ENCODE data around the gene DOCK8.

DOCK8 gene

GRCh38 chr9:503881-504852, 289.5 kb downstream of the DOCK8 start, which contains the start of gene KANK1:
TSS of gene KANK1 (plus strand) at chr9:504695.
- peak; percentile 17 for DNase-seq (ENCODE audit: low read depth)

GRCh38 chr9:504921-505740, 290.5 kb downstream of the DOCK8 start:
- DNase-seq (ENCODE audit: low read depth): no peak

GRCh38 chr9:505741-506059, 291.0 kb downstream of the DOCK8 start:
- DNase-seq (ENCODE audit: low read depth): no peak

GRCh38 chr9:506281-506680, 291.6 kb downstream of the DOCK8 start:
- no peak for DNase-seq (ENCODE audit: low read depth)

- no peak for DNase-seq (ENCODE audit: low read depth)
These were observed 297.2 kb downstream of the DOCK8 start for GRCh38 chr9:511861-512260.

- DNase-seq (ENCODE audit: low read depth): no peak
These were observed 298.0 kb downstream of the DOCK8 start for GRCh38 chr9:512555-513272.
